ENCODE measurements around the gene PALS2. TPM values are rescaled to one million over a fixed set of nuclear protein-coding genes. Genes with fewer than 3 reads are reported as not detected.

PALS2 gene
- total RNA-seq, 4 donors from 2014 or later, result 14.0 to 25.2 (median 19.6) TPM

DNA sequence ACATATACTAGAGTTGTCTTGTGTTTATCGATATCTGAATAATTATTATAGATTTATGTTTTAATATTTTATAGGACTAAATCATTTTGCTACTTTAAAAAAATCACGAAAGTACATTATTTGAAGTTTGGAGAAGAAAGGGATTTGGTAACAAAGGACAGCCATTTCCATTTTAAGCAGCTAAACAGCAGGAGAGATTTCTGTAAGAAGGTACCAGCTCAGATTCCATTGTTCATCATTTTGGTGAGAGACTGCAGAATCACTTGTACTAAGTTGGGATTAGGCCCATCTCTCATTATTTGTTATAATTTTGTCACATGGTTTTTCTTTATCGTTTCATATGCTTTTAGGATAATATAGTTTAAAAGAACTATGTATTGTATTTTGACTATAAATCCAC, 46.7 kb downstream of the PALS2 start:
- H3K27ac ChIP-seq, result no peak overlapping the region
- ATAC-seq, result no peak
- H3K36me3 ChIP-seq, result no peaks in the 10 kb centered on the region
- WGBS, 2 donors (ENCODE audit: low coverage in 1 of 2), result 77 to 83% methylated on average over 3 of the region's 3 CpGs
- TF ChIP-seq POLR2A (IDR thresholded peaks at IDR 0.05), result no peak
- TF ChIP-seq EP300 (IDR thresholded peaks at IDR 0.05), result no peak
- no peak for TF ChIP-seq POLR2AphosphoS5 (IDR thresholded peaks at IDR 0.05)
- TF ChIP-seq, protein P1, sequence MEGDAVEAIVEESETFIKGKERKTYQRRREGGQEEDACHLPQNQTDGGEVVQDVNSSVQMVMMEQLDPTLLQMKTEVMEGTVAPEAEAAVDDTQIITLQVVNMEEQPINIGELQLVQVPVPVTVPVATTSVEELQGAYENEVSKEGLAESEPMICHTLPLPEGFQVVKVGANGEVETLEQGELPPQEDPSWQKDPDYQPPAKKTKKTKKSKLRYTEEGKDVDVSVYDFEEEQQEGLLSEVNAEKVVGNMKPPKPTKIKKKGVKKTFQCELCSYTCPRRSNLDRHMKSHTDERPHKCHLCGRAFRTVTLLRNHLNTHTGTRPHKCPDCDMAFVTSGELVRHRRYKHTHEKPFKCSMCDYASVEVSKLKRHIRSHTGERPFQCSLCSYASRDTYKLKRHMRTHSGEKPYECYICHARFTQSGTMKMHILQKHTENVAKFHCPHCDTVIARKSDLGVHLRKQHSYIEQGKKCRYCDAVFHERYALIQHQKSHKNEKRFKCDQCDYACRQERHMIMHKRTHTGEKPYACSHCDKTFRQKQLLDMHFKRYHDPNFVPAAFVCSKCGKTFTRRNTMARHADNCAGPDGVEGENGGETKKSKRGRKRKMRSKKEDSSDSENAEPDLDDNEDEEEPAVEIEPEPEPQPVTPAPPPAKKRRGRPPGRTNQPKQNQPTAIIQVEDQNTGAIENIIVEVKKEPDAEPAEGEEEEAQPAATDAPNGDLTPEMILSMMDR (IDR thresholded peaks at IDR 0.05), result no peak
- no peak overlapping the region for H3K4me3 ChIP-seq
- H3K4me1 ChIP-seq, result no peaks in the 10 kb centered on the region
- H3K9me3 ChIP-seq, result peaks cover 0 to 32% (median 0%) of the 10 kb centered on the region in 3 donors
- no peaks in the 10 kb centered on the region for H3K27me3 ChIP-seq

DNA sequence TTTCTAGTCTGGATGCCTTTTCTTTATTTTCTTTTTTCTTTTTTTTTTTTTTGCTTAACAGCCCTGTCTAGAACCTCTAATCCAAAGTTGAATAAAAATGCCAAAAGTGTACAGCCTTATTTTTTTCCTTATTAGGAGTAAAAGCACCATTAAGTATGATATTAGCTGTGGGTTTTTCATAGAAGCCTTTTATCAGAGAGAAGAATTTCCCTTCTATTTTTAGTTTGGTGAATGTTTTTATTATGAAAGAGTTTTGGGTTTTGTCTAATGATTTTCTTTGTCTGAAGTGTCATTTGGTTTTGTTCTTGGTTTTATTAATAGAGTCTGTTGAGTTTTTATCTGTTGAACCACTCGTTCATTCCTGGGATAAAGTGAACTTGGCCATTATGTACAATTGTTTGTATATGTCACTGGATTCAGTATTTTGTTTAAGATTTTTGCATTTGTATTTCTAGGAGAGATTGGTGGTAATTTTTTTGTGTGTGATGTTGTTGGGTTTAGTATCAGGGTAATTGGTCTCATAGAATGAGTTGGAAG, 49.5 kb downstream of the PALS2 start:
- Histone ChIP-seq H3K4me3 (no peak overlapping the region), H3K27ac (no peak overlapping the region), H3K4me1 (no peaks in the 10 kb centered on the region), H3K36me3 (no peaks in the 10 kb centered on the region), H3K9me3 (peaks cover 0 to 14% (median 0%) of the 10 kb centered on the region in 3 donors), H3K27me3 (no peaks in the 10 kb centered on the region)
- ATAC-seq, result no peak
- 20 to 33% methylated on average over 1 of the region's 1 CpG for WGBS, 2 donors (ENCODE audit: low coverage in 1 of 2)
- TF ChIP-seq, protein P1 (IDR thresholded peaks at IDR 0.05), result no peak
- no peak for TF ChIP-seq POLR2A (IDR thresholded peaks at IDR 0.05)
- TF ChIP-seq EP300 (IDR thresholded peaks at IDR 0.05), result no peak
- no peak for TF ChIP-seq POLR2AphosphoS5 (IDR thresholded peaks at IDR 0.05)

Small RNA genes lying within 50 kb of the gene (small RNA-seq; reads per million reads assigned to genes)
- gene RNU6-1103P (0 reads per million in 4 donors), gene SUMO2P14 (0 reads per million in 4 donors)

Other genes starting within 250 kb of the PALS2 start
- gene GSDME, start 184.0 kb downstream of the PALS2 start, total RNA-seq, result 1 to 10 TPM; 6.4 to 9.8 (median 8.4) TPM

Data from gastroesophageal sphincter (tissue), 4 donors.